Measurements from ENCODE around the gene ZNF423. TPM values are rescaled to one million over a fixed set of nuclear protein-coding genes. Genes with fewer than 3 reads are reported as not detected.

The ZNF423 gene
- total RNA-seq, 1 experiment from 2014 or later = not detected

DNA sequence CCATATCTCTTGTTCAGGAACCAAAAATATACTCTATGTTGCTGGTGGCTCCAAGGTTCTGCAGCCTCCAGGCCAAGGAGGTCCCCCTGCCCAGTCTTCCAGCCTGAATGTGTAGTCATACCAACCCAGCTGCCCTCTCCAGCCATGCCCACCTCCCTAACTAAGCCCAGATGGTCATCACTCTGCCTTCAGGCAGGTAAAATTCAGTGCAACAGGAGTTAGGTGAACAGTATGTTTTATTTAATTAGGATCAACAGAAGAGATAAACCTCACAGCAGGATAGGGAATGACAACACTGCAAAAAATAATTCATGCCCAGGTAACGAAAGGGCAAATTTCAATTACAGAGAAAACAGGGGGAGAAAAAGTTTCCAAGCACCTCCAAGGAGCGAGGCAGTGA, 9.1 kb downstream of the ZNF423 start:
- Histone ChIP-seq H3K9me3 (ENCODE audit: low read length) (no peaks in the 10 kb centered on the region), H3K79me2 (ENCODE audit: low read length) (no peaks in the 10 kb centered on the region)

DNA sequence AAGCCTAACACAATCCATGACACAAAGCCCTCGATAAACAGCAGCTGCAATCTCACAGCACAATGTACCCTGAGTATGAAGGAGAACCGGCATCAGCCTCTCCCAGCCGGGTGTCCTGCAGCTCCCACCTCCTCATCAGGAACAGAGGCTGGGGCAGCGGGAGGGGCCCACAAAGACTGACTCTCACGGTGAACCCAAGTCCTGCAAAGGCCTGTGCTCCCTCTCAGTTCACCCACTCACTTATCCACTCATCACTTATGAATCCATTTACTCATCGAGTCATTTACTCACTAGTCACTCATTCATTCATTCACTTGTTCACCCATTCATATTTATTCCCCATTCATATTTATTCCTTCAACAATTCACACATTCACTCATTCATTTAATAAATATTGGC, 11.6 kb downstream of the ZNF423 start:
- no peaks in the 10 kb centered on the region for H3K9me2 ChIP-seq (replicated peaks; ENCODE audit: insufficient read depth, low read length)
- H4K20me1 ChIP-seq (ENCODE audit: insufficient read depth, low read depth, low read length) = no peaks in the 10 kb centered on the region
- no peaks in the 10 kb centered on the region for H3K9me3 ChIP-seq (ENCODE audit: low read length)
- no peak overlapping the region for H3K9ac ChIP-seq (ENCODE audit: low read length)
- no peak overlapping the region for H3K4me2 ChIP-seq (ENCODE audit: low read depth, low read length, poor library complexity, severe bottlenecking)
- H2AFZ ChIP-seq (ENCODE audit: low read length) = no peak overlapping the region
- H3K27me3 ChIP-seq (ENCODE audit: low read length) = no peaks in the 10 kb centered on the region
- H3K27ac ChIP-seq (ENCODE audit: low read length) = no peak overlapping the region
- DNase-seq = no peak
- H3K36me3 ChIP-seq (ENCODE audit: insufficient read depth, low read length) = no peaks in the 10 kb centered on the region
- no peaks in the 10 kb centered on the region for H3K79me2 ChIP-seq (ENCODE audit: low read length)
- no peak overlapping the region for H3K4me3 ChIP-seq (ENCODE audit: low read length)
- H3K4me1 ChIP-seq (ENCODE audit: low read length) = no peaks in the 10 kb centered on the region; the same call in 1 of the 2 replicates

More for the DNA sequence above, 9.1 kb downstream of the ZNF423 start:
- Histone ChIP-seq H3K36me3 (ENCODE audit: insufficient read depth, low read length) (no peaks in the 10 kb centered on the region), H3K4me1 (ENCODE audit: low read length) (no peaks in the 10 kb centered on the region), H3K9me2 (replicated peaks; ENCODE audit: insufficient read depth, low read length) (no peaks in the 10 kb centered on the region), H3K27me3 (ENCODE audit: low read length) (no peaks in the 10 kb centered on the region), H2AFZ (ENCODE audit: low read length) (no peak overlapping the region), H4K20me1 (ENCODE audit: insufficient read depth, low read depth, low read length) (no peaks in the 10 kb centered on the region), H3K27ac (ENCODE audit: low read length) (no peak overlapping the region), H3K4me3 (ENCODE audit: low read length) (no peak overlapping the region), H3K9ac (ENCODE audit: low read length) (no peak overlapping the region), H3K4me2 (ENCODE audit: low read depth, low read length, poor library complexity, severe bottlenecking) (no peak overlapping the region)
- no peak for DNase-seq

DNA sequence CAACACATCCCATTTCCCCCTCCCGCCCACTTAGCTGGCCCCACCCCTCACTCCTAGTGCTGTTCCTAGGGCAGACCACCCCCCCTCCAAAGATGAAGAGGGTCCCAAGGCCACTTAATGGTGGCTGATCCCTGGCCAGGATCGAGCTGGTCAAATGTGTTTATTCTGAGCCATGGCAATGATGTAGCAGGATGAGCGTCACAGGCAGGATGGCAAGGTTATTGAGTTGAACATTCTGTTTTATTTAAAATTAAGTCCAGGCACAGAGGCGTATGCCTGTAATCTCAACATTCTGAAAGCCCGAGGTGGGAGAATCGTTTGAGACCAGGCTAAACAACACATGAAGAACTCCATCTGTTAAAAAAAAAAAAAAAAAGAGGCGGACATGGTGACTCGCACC, 12.2 kb downstream of the ZNF423 start:
- H3K79me2 ChIP-seq (ENCODE audit: low read length) = no peaks in the 10 kb centered on the region
- H3K9ac ChIP-seq (ENCODE audit: low read length) = no peak overlapping the region
- H3K36me3 ChIP-seq (ENCODE audit: insufficient read depth, low read length) = no peaks in the 10 kb centered on the region
- no peaks in the 10 kb centered on the region; the same call in 1 of the 2 replicates for H3K4me1 ChIP-seq (ENCODE audit: low read length)
- no peaks in the 10 kb centered on the region for H3K9me2 ChIP-seq (replicated peaks; ENCODE audit: insufficient read depth, low read length)
- DNase-seq = no peak
- H3K27ac ChIP-seq (ENCODE audit: low read length) = no peak overlapping the region
- H3K27me3 ChIP-seq (ENCODE audit: low read length) = no peaks in the 10 kb centered on the region
- H3K9me3 ChIP-seq (ENCODE audit: low read length) = no peaks in the 10 kb centered on the region
- no peak overlapping the region for H3K4me2 ChIP-seq (ENCODE audit: low read depth, low read length, poor library complexity, severe bottlenecking)
- H3K4me3 ChIP-seq (ENCODE audit: low read length) = no peak overlapping the region
- no peak overlapping the region for H2AFZ ChIP-seq (ENCODE audit: low read length)
- no peaks in the 10 kb centered on the region for H4K20me1 ChIP-seq (ENCODE audit: insufficient read depth, low read depth, low read length)

DNA sequence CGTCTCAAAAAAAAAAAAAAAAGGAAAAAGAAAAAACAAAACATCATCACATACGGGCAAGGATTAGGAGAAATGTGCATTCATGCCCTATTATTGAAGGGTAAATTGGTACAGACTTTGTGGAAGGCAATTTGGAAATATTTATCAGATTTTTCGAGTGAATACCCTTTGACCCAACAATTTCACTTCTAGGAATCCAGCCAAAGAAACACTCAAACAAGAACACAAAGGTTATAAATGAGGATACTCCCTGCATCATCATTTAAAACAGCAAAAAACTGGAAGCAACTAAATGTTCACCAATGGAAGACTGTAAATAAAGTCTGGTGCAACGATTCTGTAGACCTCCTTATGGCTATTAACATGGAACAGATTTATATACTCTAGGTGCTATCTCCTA, 12.9 kb downstream of the ZNF423 start:
- Histone ChIP-seq H3K9me2 (replicated peaks; ENCODE audit: insufficient read depth, low read length) (no peaks in the 10 kb centered on the region), H3K36me3 (ENCODE audit: insufficient read depth, low read length) (no peaks in the 10 kb centered on the region), H3K79me2 (ENCODE audit: low read length) (no peaks in the 10 kb centered on the region), H3K4me3 (ENCODE audit: low read length) (no peak overlapping the region), H4K20me1 (ENCODE audit: insufficient read depth, low read depth, low read length) (no peaks in the 10 kb centered on the region), H3K27me3 (ENCODE audit: low read length) (no peaks in the 10 kb centered on the region), H3K9ac (ENCODE audit: low read length) (no peak overlapping the region), H3K4me2 (ENCODE audit: low read depth, low read length, poor library complexity, severe bottlenecking) (no peak overlapping the region), H3K9me3 (ENCODE audit: low read length) (no peaks in the 10 kb centered on the region), H3K27ac (ENCODE audit: low read length) (no peak overlapping the region), H2AFZ (ENCODE audit: low read length) (no peak overlapping the region), H3K4me1 (ENCODE audit: low read length) (no peaks in the 10 kb centered on the region; the same call in 1 of the 2 replicates)
- DNase-seq = no peak

DNA sequence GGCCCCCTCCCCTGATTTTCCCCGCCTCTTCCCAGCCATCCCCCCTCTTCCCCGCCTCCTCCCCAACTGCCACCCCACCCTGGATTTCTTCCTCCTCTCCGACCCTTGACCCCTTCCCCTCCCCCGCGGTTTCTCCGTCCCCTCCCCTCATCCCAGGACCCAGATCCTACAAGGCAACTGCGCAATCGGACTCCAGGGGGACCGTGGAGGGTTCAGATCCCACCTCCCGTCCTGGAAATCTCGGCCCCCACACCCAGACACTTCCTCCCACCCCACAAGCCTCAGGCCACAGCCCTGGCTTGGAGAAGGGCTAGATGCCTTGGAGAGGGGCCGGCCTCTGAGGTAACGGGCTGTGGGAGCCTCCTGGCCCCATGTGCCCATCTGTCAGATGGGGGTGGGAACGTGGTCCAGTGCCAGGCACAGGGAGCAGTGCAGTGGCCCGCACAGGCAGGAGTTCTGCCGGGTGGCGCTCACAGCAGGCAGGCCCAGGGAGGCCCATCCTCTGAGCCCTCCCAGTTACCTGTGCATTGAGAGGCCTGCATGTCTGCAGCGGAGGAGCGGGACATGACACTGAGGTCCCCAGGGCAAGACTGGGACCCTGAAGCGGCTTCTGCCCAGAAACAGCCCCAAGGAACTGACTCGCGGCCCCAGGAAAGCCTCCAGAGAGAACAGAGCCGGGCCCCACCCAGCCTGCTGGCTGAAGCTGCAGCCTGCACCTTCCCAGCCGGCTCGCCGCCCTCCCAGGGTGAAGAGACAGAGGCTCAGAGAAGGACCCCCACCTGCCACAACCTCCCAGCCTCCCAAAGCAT, 16.7 kb downstream of the ZNF423 start:
- Histone ChIP-seq H3K27ac (ENCODE audit: low read length) (no peak overlapping the region), H3K9me2 (replicated peaks; ENCODE audit: insufficient read depth, low read length) (no peaks in the 10 kb centered on the region), H3K4me1 (ENCODE audit: low read length) (no peaks in the 10 kb centered on the region; the same call in 1 of the 2 replicates), H3K9ac (ENCODE audit: low read length) (no peak overlapping the region), H4K20me1 (ENCODE audit: insufficient read depth, low read depth, low read length) (no peaks in the 10 kb centered on the region), H3K9me3 (ENCODE audit: low read length) (no peaks in the 10 kb centered on the region), H3K36me3 (ENCODE audit: insufficient read depth, low read length) (no peaks in the 10 kb centered on the region), H3K4me3 (ENCODE audit: low read length) (no peak overlapping the region), H3K27me3 (ENCODE audit: low read length) (no peaks in the 10 kb centered on the region), H3K4me2 (ENCODE audit: low read depth, low read length, poor library complexity, severe bottlenecking) (no peak overlapping the region), H3K79me2 (ENCODE audit: low read length) (no peaks in the 10 kb centered on the region), H2AFZ (ENCODE audit: low read length) (no peak overlapping the region)
- DNase-seq = no peak

DNA sequence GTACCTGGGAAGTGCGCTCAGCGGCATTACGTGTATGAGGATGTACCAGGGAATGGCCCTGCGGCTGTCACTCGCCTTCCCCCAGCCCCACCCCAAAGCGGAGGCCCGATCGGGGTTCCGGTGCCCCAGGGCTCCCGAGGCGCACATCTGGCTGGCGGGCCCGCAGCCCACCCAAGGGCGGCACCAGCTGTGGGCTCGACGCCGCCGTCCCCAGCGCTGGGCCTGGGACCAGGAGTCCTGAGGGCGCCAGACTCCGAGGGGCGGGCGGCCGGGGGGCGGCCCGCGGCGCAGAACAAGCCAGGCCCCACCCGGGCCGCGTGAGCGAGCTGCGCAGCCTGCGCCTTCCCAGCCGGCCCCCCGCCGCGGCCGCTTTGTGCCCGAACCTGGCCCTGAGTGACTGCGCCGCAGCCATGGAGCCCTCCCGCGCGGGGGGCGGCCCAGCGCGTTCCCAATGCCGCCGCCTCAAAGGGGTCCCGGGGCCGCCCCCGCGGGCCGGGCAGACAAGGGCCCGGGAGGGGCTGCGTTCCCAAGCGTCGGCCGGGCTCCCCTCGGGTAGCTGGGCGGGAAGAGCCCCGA, 17.4 kb downstream of the ZNF423 start:
- Histone ChIP-seq H4K20me1 (ENCODE audit: insufficient read depth, low read depth, low read length) (no peaks in the 10 kb centered on the region), H3K9ac (ENCODE audit: low read length) (no peak overlapping the region), H3K4me2 (ENCODE audit: low read depth, low read length, poor library complexity, severe bottlenecking) (no peak overlapping the region), H3K4me3 (ENCODE audit: low read length) (no peak overlapping the region), H3K4me1 (ENCODE audit: low read length) (no peaks in the 10 kb centered on the region; the same call in 1 of the 2 replicates), H3K27ac (ENCODE audit: low read length) (no peak overlapping the region), H3K79me2 (ENCODE audit: low read length) (no peaks in the 10 kb centered on the region), H3K36me3 (ENCODE audit: insufficient read depth, low read length) (no peaks in the 10 kb centered on the region), H3K27me3 (ENCODE audit: low read length) (no peaks in the 10 kb centered on the region), H3K9me3 (ENCODE audit: low read length) (no peaks in the 10 kb centered on the region), H3K9me2 (replicated peaks; ENCODE audit: insufficient read depth, low read length) (no peaks in the 10 kb centered on the region), H2AFZ (ENCODE audit: low read length) (no peak overlapping the region)
- DNase-seq = no peak

DNA sequence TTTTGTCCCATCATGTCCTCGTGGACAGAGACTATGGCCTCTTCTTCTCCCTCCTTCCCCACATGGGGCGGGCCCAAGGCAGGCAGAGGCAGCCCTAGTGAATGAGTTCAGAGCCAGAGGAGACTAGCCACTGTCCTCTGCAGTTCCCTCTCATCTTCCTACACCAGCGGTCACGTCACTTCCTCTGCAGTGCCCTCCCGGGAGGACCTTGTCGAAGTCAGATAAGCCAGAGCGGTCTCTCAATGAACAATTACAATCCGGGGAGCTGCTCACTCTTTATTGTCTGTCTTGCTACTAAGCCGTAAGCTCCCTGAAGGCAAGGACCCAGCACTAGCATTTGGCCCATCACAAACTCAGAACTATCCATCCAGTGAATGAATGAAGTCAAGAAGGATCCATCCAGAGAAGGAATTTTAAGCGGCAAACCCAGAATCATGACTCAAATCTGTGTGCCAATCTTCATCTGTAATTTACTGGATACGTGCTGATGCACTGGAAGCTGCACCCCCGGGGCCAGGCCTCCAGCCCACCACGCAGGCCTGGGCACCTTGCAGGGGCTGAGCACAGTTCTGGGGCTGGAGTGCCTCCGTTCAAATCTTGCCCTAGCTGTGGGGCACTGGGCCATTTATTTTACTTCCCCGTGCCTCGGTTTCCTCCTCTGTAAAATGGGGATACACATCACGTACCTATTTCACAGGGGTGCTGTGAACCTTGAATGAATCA, 18.1 kb downstream of the ZNF423 start:
- Histone ChIP-seq H3K4me1 (ENCODE audit: low read length) (no peaks in the 10 kb centered on the region; the same call in 1 of the 2 replicates), H3K79me2 (ENCODE audit: low read length) (no peaks in the 10 kb centered on the region), H2AFZ (ENCODE audit: low read length) (no peak overlapping the region), H3K4me2 (ENCODE audit: low read depth, low read length, poor library complexity, severe bottlenecking) (no peak overlapping the region), H3K9ac (ENCODE audit: low read length) (no peak overlapping the region), H3K9me3 (ENCODE audit: low read length) (no peaks in the 10 kb centered on the region), H4K20me1 (ENCODE audit: insufficient read depth, low read depth, low read length) (no peaks in the 10 kb centered on the region), H3K4me3 (ENCODE audit: low read length) (no peak overlapping the region), H3K9me2 (replicated peaks; ENCODE audit: insufficient read depth, low read length) (no peaks in the 10 kb centered on the region), H3K27me3 (ENCODE audit: low read length) (no peaks in the 10 kb centered on the region), H3K27ac (ENCODE audit: low read length) (no peak overlapping the region), H3K36me3 (ENCODE audit: insufficient read depth, low read length) (no peaks in the 10 kb centered on the region)
- no peak for DNase-seq

DNA sequence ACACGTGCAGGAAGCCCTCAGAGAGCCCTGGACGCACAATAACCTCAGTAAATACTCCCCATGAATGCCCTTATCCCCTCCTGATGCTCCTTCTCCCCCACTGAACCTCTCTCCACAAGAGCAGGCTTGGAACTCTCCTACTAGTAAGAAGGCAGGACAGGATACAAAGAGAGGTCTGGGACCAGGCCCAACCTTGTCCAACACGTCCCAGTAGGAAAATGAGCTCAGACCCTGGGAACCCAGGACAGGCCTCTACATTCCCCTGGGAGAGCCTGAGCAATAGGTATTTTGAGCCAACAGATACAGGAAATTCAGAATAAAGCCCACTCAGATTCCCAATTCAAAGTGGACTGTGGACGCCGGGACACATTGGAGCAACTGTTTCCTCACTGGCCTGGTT, 19.2 kb downstream of the ZNF423 start:
- Histone ChIP-seq H3K36me3 (ENCODE audit: insufficient read depth, low read length) (no peaks in the 10 kb centered on the region), H3K27me3 (ENCODE audit: low read length) (no peaks in the 10 kb centered on the region), H3K9ac (ENCODE audit: low read length) (no peak overlapping the region), H3K79me2 (ENCODE audit: low read length) (no peaks in the 10 kb centered on the region), H3K4me2 (ENCODE audit: low read depth, low read length, poor library complexity, severe bottlenecking) (no peak overlapping the region), H3K27ac (ENCODE audit: low read length) (no peak overlapping the region), H2AFZ (ENCODE audit: low read length) (no peak overlapping the region), H3K4me1 (ENCODE audit: low read length) (no peaks in the 10 kb centered on the region; the same call in 1 of the 2 replicates), H3K9me2 (replicated peaks; ENCODE audit: insufficient read depth, low read length) (no peaks in the 10 kb centered on the region), H3K4me3 (ENCODE audit: low read length) (no peak overlapping the region), H3K9me3 (ENCODE audit: low read length) (no peaks in the 10 kb centered on the region), H4K20me1 (ENCODE audit: insufficient read depth, low read depth, low read length) (no peaks in the 10 kb centered on the region)
- no peak for DNase-seq
